IPS-11a (cell line): Measurements from ENCODE around the gene CNIH2.

Source experiments
- H3K4me3 ChIP-seq: one replicate; pipeline ENCODE4 v1.5.1; 2013; ENCODE audit warnings: low read depth, low read length, control low read depth

CNIH2 gene

DNA sequence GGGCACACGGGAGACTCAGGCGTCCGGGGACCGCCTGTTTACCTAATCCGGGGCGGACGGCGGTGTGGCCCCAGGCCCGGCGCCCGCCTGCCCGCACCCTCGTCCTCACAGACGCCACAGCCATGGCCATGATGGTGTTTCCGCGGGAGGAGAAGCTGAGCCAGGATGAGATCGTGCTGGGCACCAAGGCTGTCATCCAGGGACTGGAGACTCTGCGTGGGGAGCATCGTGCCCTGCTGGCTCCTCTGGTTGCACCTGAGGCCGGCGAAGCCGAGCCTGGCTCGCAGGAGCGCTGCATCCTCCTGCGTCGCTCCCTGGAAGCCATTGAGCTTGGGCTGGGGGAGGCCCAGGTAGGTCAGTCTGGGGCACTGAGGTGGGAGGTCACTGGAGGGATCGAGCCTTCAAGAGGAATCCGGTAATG, 19.5 kb upstream of the CNIH2 start:
- peak overlapping the region; percentile 73 for H3K4me3 ChIP-seq

DNA sequence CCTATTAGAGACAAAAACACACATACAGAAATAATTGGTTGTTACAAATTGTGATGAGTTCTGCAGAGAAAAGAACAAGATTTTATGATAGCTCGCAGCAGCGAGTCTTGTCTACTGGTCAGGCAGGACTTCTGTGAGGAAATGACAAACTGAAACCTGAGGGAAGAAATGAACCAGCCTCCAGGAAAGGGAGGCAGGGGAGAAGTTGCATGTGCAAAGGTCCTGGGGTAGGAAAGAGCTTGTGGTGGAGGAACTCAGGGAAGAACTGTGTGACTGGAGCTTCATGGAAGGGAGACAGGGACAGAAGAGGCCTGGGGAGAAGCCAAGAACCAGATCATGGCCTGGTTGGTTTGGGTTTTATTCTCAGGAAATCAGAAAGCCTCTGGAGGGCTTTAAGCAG, 18.8 kb upstream of the CNIH2 start:
- H3K4me3 ChIP-seq = no peak overlapping the region

DNA sequence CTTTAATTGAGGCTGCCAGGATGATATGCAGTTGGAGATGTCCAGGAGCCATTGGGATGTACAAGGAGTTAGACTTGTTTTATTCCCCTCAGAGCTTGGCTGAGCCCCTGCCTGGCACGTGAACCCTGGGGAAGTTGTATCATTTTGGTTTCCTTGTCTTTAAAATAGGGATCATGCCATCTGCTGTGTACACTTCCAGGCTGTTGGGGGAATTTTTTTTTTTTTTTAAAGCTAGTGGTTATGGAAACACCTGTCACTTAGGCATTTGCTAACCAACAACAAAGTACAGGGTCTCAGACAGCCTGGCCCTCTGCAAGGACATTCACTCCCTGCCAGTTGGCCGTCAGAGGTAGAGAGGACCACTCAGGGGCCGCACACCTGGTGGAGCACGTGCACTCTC, 18.0 kb upstream of the CNIH2 start:
- no peak overlapping the region for H3K4me3 ChIP-seq

DNA sequence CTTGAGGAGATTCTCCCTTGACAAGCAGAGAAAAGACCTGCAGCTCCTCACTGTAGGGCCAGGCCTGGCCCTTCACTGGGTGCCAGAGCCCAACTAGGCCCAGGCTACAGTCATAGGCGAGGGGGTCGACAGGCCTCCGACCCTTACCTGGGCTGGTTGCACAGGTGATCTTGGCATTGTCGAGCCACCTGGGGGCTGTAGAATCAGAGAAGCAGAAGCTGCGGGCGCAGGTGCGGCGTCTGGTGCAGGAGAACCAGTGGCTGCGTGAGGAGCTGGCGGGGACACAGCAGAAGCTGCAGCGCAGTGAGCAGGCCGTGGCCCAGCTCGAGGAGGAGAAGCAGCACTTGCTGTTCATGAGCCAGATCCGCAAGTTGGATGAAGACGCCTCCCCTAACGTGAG, 16.4 kb upstream of the CNIH2 start:
- H3K4me3 ChIP-seq = no peak overlapping the region

DNA sequence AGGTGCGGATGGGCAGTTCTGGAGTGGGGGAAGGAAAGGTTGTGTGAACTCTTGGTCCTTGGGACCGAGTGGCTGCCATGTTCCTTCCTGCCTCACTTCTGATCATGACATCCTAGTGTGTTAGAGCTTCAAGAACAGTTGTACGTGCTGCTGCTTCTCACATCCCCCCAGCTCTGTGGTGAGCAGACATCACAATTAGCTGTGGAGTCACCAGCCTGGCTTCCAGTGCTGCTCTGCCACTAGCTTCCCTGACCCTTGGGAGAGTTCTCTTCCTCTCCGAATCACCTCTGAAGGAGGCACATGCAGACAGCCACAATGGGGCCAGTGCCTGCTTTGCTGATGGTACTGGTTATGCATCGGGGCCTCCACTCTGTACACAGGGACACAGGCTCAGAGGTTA, 15.8 kb upstream of the CNIH2 start:
- no peak overlapping the region for H3K4me3 ChIP-seq

DNA sequence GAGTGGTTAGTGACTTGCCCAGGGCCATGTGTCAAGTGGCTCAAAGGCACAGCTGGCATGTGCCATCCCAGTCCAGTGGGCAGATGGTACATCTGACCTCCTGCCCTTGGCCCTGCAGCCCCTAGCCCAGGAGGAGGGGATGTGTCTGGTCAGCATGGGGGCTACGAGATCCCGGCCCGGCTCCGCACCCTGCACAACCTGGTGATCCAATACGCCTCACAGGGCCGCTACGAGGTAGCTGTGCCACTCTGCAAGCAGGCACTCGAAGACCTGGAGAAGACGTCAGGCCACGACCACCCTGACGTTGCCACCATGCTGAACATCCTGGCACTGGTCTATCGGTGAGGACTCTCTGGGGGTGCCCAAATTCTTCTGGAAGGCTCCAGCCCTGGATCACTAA, 15.3 kb upstream of the CNIH2 start:
- H3K4me3 ChIP-seq = no peak overlapping the region

DNA sequence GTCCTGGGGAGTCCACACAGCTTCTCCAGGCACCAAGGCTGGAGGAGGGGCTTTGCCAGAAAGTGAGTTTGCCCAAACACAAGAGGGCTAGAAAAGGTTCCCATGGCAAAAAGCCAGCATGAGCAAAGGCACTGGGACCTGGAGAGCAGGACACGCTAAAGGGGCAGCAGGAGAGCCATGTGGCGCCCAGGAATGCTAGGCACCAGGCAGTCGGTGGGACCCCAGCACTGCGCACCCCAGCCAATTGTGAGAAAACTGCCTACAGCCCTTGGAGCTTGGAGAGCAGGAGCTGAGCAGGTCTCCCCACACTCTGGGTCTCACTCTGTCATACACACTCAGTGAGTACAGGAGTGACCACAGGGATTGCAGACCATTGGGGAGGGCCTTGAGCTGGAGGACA, 14.7 kb upstream of the CNIH2 start:
- H3K4me3 ChIP-seq = no peak overlapping the region

DNA sequence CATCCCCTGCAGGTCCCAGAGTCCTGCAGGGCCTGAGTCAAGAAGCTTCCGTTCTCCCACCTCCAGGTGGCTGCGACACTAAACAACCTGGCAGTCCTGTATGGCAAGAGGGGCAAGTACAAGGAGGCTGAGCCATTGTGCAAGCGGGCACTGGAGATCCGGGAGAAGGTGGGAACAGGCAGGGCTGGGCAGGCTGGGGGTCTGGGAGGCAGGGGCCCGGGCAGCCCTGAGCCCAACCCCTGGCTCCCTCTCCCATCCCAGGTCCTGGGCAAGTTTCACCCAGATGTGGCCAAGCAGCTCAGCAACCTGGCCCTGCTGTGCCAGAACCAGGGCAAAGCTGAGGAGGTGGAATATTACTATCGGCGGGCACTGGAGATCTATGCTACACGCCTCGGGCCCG, 14.2 kb upstream of the CNIH2 start:
- no peak overlapping the region for H3K4me3 ChIP-seq

DNA sequence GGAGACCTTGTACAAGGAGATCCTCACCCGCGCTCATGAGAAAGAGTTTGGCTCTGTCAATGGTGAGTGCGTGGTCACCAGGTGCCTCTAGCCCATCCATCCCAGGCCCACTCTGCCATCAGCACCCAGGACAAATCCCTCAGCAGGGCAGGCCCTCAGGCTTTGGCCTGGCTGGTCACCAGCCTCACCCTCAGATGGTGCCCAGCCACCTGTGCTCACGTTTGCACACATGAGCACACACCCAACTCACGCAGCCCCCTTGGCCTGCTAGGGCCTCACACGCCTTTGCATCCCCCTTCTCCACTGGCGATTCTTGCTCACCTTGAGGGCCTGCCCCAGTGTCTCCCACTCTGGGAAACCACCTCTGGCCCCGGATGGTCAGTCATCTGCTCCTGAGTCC, 13.6 kb upstream of the CNIH2 start:
- no peak overlapping the region for H3K4me3 ChIP-seq

DNA sequence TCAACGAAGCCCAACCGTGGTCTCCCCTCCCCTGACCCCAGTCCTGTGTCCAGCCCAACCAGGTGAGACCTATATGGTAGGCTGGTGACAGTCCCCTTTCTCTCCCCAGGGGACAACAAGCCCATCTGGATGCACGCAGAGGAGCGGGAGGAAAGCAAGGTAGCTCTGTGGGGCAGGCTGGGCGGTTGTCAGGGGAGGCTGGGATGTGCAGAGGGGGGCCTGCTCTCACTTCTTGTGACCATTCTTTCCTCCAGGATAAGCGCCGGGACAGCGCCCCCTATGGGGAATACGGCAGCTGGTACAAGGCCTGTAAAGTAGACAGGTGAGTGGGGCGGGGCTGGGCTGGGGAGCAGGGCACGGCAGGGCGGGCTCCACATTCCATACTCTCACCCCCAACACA, 13.1 kb upstream of the CNIH2 start:
- no peak overlapping the region for H3K4me3 ChIP-seq

DNA sequence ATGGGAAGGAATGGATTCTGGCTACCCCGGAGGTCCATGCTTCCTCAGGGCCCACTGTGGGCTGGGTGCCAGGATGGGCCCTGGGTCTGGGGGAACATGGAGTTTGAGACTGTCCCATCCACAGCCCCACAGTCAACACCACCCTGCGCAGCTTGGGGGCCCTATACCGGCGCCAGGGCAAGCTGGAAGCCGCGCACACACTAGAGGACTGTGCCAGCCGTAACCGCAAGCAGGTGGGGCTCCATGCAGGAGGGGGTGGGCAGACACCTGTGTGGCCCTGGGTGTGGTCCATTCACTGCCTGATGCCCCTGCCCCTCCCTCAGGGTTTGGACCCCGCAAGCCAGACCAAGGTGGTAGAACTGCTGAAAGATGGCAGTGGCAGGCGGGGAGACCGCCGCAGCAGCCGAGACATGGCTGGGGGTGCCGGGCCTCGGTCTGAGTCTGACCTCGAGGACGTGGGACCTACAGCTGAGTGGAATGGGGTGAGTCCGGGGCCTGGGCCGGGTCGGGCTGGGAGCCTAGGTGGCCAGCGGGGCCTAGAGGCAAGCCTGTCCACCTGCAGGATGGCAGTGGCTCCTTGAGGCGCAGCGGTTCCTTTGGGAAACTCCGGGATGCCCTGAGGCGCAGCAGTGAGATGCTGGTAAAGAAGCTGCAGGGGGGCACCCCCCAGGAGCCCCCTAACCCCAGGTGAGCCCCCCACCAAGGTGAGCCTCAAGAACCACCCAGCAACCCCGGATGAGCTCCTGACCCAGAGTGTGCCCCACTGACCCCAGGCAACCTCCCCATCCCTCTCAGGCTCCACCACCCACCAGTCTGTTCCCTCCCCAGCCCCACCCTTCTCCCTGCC, 12.2 kb upstream of the CNIH2 start:
- no peak overlapping the region for H3K4me3 ChIP-seq

DNA sequence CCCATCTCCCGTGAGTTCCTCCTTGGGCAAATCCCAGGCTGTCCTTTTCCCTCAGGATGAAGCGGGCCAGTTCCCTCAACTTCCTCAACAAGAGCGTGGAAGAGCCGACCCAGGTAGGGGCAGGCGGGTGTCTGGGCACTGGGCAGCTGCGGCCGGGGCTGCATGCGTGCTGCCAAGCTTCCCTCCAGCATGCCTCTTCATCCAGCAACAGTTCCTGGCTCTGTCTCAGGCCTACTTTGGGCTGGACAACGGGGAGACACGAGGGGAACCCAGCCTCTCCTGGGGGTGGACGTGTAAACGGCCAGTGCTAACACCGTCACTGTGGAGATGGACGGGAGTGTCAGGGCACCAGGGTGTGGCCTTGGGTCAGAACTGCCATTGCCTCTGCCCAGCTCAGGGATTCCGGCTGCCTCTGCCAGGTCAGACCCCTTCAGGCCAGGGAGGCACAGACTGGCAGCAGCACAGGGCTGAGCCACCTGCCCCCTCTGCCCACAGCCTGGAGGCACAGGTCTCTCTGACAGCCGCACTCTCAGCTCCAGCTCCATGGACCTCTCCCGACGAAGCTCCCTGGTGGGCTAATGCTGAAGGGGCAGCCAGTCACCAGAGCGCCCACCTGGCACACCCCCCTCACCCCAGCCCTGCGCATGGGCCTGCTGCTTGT, 11.5 kb upstream of the CNIH2 start:
- H3K4me3 ChIP-seq = no peak overlapping the region

DNA sequence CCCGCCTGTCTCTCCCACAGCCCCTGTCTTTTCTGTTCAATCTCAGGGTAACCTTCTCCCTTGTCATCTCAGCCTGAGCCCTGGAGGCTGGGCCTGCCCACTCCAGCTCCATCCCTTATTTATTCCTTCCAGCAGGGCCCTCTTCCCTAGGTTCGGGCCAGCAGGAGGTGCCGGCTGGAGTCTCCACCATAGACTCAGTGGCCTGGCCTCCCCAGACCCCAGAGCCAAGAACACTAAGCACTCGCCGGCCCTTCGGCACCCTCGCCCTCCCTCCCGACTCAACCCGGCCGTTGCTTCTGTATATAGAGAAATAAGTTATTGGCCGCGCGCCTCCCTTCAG, 11.0 kb upstream of the CNIH2 start:
- H3K4me3 ChIP-seq = peak overlapping the region; percentile 39

DNA sequence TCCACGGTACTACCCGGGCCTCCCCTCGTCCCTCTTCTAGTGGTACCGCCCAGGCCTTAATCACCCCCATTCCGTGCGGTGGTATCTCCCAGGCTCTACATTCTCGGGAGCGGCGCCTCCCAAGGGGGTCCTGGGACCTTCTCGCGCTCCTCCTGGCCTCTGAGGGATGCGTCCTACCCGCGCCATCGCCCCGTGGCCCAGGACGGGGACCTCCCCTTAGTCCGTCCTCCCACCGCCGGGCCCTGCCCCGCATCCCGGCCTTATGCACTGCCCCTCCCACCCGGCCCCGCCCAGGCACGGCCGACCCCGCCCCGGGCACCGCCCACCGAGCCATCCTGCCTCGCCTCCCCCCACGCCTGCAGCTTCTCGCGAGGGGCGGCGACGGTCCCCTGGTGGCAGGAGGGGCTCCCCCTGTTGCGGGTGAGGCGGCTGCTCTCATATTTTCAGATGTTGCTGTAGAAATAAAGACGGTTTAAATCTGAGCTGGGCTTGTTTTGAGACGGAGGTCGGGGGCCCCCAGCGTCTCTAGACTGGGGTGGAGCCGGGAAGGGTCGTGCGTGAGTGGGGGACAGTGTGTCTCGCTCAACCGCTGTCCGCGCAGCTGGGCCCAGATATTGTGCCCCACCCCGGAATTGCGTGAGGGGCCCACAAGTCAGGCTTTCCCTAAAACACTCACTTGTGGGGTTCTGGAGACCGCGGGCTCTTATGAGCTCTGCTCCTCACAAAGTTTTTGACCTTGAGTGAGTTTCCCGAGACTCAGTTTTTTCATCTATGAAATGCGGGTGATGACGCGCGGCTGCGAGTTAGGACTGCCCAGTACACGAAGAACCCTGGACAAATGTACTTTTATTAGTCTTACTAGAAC, 10.4 kb upstream of the CNIH2 start:
- H3K4me3 ChIP-seq = peak overlapping the region; percentile 60

DNA sequence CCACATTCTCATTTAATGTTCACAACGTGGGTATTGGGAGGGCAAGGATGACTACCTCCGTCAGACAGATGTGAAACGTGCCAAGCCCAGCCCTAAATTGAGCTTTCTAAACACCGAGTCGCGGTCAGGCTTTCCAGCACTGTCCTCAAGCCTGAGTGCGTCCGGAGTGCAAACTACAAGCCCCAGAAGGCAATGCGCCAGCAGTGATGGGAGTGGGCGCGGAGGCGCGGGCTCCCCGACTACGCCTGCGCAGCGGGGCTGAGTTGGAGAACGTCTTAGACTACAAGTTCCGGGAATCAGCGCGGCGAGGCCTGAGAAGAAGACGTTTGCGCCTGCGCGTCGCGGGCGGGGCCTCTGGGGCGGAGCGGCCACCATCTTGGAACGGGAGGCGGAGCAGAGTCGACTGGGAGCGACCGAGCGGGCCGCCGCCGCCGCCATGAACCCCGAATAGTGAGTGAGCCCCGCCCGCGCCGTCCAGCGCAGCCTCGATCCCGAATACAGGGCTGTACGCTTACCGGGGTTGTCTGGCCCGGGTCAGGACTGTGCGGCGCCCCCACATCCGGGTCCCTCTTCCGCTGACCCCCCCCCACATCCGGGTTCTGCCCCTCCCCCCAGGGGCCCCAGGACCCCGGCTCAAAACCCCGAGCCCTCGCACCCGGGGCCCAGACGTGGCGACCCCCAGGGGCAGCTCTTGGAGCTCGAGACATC, 9.6 kb upstream of the CNIH2 start, which contains the start of gene RAB1B:
Gene RAB1B (plus strand): TSS at position 396 of the 708 bp plus-strand sequence. CDS start 41 bp downstream, at position 437.
- H3K4me3 ChIP-seq = peak within 1 kb of the TSS; percentile 78

DNA sequence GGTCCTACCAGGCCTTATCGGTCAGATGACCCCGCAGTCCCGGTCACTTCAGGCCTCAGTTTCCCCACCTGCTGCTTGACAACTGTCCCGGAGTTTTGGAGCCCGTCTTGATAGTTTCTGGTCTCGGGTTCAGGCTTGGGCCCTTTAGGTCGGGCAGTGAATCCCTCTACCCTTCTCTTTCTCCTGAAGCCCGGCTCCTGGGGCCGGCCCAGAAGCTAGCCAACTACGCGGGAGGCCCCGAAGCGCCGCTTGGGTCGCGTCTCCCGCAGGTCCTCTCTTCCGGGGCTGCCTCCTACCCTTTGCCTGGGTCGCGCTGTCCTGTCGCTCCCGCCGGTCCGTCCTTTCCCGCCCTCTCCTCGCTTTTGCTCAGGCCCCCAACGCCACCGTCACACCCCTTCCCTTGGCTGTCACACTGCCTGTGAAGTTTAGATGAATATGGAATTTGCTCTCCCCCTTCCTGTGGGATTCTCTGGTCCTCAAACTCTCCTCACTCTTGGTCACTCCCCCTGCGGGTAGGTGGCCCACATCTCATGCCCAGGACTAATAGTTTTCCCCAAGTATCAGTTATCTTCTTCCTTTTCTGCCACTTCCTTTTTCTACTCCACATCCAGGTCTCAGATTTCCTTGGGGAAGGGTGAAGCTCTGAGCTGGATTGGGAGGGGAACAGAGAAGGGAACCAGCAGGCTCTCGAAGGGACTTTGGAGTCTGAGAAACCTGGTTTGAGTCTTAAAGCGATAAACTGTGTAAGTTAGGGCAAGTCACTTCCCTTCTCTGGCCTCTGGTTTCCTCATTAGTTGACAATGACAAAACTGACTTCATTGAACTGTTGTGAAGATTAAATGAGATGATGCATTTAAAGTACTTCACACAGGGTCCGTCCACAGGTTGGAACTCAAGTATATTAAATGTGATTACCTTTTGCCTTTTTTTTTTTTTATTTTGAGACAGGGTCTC, 8.7 kb upstream of the CNIH2 start:
- peak overlapping the region; percentile 78 for H3K4me3 ChIP-seq

DNA sequence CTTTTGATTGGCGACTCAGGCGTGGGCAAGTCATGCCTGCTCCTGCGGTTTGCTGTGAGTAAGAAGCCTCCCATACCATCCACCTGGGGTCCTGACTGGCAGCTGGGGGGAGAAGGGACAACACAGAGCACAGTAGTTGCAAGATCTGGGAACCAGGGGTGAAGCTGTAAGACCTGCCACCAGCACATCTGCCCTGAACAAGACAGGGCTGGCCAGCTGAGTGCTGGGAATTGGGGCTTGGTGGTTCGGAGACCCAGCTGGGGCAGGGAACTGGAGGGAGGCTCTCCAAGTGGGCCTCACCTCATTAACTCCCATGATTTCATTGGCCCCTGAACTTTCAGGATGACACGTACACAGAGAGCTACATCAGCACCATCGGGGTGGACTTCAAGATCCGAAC, 6.2 kb upstream of the CNIH2 start:
- no peak overlapping the region for H3K4me3 ChIP-seq

DNA sequence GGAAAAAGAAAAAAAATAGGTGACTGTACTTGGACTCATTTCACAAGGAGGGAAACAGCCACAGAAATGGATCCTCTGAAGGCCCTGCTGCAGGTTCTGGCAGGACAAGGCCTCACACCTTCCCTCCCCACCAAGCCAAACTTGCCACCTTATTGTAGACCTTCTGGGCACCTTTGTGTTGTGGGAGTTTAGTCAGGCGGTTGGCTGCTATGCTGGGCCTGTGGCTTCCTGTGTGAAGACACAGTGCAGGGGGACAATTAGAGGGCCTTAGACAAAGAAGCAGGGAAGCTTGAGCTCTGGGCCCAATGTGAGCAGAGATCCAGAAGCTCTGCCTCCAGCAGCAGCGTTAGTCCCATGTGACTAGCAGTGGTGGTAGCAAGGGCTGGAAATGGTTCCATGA, 5.4 kb upstream of the CNIH2 start:
- no peak overlapping the region for H3K4me3 ChIP-seq

DNA sequence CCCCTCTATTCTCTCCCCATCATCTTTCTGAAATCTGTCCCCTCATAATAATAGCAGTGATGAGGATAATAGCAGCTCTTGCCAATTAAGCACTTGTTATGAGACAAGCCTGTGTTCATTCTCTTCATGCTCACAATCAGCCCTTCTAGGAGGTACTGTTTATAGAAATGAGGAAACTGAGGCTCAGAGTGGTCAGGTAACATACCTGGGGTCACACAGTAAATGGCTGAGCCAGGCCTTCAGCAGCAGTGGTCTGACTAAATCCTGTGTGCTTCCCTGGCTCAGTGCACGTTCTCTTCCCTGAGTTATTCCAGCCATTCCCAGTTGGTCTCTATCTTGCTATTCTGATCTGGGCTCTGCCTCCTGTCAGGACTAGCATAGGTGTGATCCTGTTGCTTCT, 3.8 kb upstream of the CNIH2 start:
- no peak overlapping the region for H3K4me3 ChIP-seq

DNA sequence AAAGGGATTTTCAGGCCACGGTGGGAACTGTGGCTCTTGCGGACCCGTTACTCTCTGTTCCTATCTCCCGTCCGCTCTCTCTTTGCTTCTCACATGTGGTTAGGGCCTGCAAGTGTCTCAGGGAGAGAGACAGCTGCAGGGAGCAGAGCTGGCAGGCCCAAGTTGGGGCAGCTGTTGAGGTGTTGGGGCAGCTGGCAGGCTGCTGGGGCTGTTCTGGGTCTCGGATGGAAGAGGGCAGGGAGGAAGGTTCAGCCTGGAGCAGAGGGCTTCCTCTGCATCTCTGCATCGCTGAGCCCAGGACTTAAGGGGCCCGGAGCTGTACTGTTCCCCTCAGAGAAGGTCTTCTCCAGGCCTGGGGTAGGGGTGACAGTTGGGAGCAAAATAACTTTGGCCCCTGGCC, 2.6 kb upstream of the CNIH2 start:
- no peak overlapping the region for H3K4me3 ChIP-seq
